Mucosa of rectum (tissue), 2 donors: ENCODE data around the gene AKT1S1.

Source experiments
- H3K27ac ChIP-seq, 2 donors: one replicate each; pipeline ENCODE4 v1.7.0; 2013; ENCODE audit warnings: inconsistent platforms in 2 of 2, low read depth in 2 of 2, low read length in 2 of 2
- H3K27me3 ChIP-seq, 2 donors: one replicate each; pipeline ENCODE4 v1.7.0; 2013; ENCODE audit warnings: low read length in 2 of 2; ENCODE audit not compliant: control insufficient read depth in 2 of 2, insufficient read depth in 2 of 2
- H3K36me3 ChIP-seq, 2 donors: one replicate each; pipeline ENCODE4 v1.7.0; 2013; ENCODE audit warnings: low read length in 2 of 2; ENCODE audit not compliant: control insufficient read depth in 2 of 2, insufficient read depth in 2 of 2
- H3K4me1 ChIP-seq, 2 donors: one replicate each; pipeline ENCODE4 v1.7.0; 2013; ENCODE audit warnings: low read length in 2 of 2, mild to moderate bottlenecking in 1 of 2; ENCODE audit not compliant: control insufficient read depth in 2 of 2, insufficient read depth in 2 of 2
- H3K4me3 ChIP-seq, 2 donors: one replicate each; pipeline ENCODE4 v1.7.0; 2013; ENCODE audit warnings: low read length in 2 of 2
- H3K9ac ChIP-seq, 2 donors: one replicate each; pipeline ENCODE4 v1.7.0; 2013; ENCODE audit warnings: low read length in 2 of 2, low read depth in 1 of 2, mild to moderate bottlenecking in 1 of 2
- H3K9me3 ChIP-seq, 2 donors: one replicate each; pipeline ENCODE4 v1.7.0; 2013; ENCODE audit warnings: low read length in 2 of 2; ENCODE audit not compliant: control insufficient read depth in 2 of 2
- donor health status: healthy.
- donor health status: Normal muscosa, but diverticular disease.

Gene AKT1S1

DNA sequence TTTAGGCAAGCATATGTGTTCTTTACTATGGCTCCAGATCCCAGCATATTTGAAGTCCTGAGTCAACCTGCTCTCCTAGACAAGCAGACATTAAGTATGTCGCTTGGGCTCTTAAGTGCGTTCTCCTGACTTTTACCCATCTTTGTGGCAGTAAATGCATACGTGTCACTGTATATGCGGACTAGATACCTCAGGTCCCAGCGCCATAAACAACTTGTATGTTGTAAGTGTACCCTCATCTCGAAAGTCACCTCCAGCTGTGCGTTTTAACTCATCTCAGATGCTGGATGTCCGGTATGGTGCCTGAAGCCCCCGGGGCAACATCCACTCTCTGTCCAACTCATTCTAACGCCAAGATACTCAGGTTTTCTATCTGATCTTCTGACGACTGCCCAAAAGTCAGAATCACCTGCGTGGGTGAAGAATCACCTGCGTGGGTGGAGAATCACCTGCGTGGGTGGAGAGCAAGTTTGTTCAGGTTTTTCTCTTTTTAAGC, 24.5 kb downstream of the AKT1S1 start:
- Histone ChIP-seq H3K9ac (no peak overlapping the region), H3K4me3 (peak overlapping the region; percentile 72 to 96), H3K27me3 (no peaks in the 10 kb centered on the region), H3K4me1 (peaks cover 17 to 20% of the 10 kb centered on the region in 2 donors), H3K36me3 (peaks cover 4 to 16% of the 10 kb centered on the region in 2 donors), H3K27ac (no peak overlapping the region), H3K9me3 (no peaks in the 10 kb centered on the region)

DNA sequence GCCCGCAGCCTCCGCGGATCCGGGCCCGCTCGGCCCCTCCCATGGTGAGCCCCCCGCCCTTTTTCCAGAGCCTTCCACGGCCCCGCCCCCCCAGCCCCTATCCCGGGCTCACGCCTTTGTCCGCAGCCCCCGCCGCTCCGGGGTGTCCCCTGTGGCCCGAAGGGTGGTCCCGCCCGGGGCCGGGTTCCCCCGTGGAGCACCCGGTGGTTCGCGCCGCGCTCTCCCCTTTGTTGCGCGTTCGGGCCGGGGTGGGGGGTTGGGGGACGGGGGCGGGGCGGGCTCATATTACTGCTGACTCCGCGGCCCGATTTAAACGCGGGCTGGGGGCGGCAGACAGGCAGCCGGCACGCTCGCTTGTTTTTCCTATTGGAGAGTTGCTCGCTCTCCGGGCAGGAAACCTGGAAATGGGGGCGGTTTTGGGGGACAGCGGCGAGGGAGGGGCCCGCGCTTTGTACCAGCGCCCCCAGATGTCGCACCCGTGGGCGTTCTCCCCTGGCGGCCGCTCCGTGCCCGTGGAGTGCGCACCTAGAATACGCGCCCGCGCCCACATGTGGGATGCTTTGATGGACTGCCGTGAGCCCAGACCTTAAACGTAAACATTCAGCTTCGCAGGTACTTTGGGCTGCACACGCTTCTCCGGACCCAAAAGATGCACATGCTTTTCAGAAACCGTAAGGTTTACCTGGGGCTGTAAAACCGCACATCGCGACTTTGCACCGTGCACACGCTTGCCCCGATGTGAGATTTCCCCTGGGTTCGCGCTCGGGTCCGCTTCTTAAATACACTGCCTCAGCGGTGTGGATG, 25.5 kb downstream of the AKT1S1 start:
- peaks cover 17 to 20% of the 10 kb centered on the region in 2 donors for H3K4me1 ChIP-seq
- H3K9ac ChIP-seq = peak overlapping the region; percentile 24 to 100
- H3K27ac ChIP-seq = peak overlapping the region in 1 of 2 donors; percentile 99
- H3K4me3 ChIP-seq = peak overlapping the region; percentile 72 to 96
- peaks cover 0 to 10% of the 10 kb centered on the region in 2 donors for H3K36me3 ChIP-seq
- no peaks in the 10 kb centered on the region for H3K27me3 ChIP-seq
- H3K9me3 ChIP-seq = no peaks in the 10 kb centered on the region

DNA sequence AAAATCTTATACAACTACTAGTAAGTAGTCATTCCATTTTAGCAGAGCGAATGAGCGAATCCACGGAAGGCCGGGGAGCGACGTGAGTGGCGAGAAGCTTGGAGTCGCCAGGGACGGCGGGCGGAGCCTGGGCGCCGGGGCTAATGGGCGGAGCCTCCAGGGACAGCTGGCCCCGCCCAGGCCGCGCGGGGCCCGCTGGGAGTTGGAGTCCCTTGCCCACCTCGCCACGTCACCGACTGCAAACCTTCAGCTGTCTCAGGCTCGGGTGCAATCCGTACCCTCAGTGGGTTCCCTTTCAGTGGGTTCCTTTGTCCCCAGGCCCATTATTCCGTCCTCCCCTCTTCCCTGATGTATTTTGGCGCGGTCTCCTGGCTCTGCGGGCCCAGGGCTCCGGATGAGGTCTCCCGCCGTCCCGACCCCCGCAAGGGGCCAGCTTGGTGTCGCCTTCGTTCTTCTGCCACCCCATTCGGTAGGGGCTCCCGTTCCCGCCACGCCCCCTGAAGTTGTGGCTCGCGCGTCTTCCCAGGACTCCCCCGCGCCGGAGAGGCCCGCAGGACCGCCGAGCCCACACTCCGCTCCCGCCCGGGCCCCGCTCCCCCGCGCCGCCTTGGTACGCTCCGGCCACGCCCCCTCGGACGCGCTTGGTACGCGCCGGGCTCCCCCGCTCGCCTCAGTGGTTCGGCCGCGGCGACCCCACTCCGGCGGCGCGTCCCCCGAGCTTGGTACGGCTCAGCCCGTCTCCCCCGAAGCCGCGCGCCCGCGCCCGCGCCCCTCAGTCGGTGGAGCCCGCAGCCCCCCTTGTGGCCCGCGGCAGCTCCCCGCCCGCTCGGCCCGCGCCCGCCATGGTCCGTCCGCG, 26.4 kb downstream of the AKT1S1 start, which contains the start of gene PTOV1:
Gene PTOV1 (plus strand): TSS at position 673 of the 856 bp plus-strand sequence.
- Histone ChIP-seq H3K27me3 (no peaks in the 10 kb centered on the region), H3K9ac (peak within 1 kb of the TSS; percentile 99 to 100), H3K36me3 (peaks cover 0 to 4% of the 10 kb centered on the region in 2 donors)

DNA sequence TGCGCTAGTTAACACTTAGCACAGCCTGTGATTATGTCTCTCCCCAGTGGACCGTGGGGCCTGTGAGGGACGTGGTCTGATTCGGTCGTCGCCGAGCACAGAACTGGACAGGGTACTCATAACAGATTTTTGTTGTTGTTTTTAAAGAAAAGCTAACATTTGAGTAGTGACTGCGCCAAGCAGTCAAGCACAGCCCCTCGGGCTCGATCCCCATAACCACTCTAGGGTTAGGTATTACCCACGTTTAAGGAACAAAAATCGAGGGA, 27.0 kb downstream of the AKT1S1 start:
- H3K9me3 ChIP-seq = no peaks in the 10 kb centered on the region
- H3K9ac ChIP-seq = peak overlapping the region; percentile 99 to 100
- peak overlapping the region; percentile 93 to 96 for H3K4me3 ChIP-seq
- H3K27ac ChIP-seq = peak overlapping the region; percentile 97 to 99
- H3K36me3 ChIP-seq = peaks cover 0 to 2% of the 10 kb centered on the region in 2 donors
- H3K4me1 ChIP-seq = peaks cover 17 to 20% of the 10 kb centered on the region in 2 donors
- no peaks in the 10 kb centered on the region for H3K27me3 ChIP-seq

More for the DNA sequence above, 26.4 kb downstream of the AKT1S1 start, which contains the start of gene PTOV1:
- peaks cover 17 to 20% of the 10 kb centered on the region in 2 donors for H3K4me1 ChIP-seq
- peak within 1 kb of the TSS; percentile 97 to 99 for H3K27ac ChIP-seq
- peak within 1 kb of the TSS; percentile 93 to 96 for H3K4me3 ChIP-seq
- no peaks in the 10 kb centered on the region for H3K9me3 ChIP-seq

DNA sequence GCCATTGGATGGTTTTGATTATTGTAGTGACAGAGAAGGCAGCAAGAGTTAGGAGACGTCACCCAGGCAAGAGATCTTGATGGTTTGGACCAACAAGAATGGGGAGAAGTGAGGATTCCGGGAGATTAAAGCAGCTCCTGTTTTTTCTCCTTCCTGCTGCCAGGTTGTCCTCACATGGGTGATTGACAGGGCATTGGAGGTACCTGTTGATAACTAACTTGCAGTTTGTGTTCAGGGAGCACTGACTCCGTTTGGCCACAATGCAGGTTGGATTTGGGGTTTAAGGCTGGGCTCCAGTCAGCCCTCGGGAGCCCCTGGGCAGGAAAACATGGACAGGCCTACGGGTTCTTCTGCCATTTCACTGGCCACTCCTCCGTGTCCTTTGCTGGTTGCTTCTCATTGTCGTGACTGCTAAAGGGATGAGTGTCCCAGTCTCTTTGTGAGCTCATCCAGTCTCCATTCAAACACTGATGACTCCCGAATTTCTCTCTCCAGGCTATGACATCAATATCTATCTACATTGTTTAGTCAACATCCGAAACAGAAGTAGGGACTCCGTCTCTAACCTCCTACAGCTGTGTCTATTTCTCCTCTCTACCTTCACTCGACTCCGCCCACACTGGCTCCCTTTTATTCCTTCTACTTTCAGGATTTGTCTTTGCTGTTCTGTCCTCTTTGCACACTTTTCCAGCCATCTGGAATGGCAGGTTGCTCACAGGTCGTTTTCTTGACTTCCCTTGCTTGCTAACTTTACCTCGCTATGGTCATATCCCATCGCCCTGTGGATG, 27.5 kb downstream of the AKT1S1 start:
- no peaks in the 10 kb centered on the region for H3K9me3 ChIP-seq
- H3K27ac ChIP-seq = peak overlapping the region; percentile 97 to 99
- H3K36me3 ChIP-seq = no peaks in the 10 kb centered on the region
- no peaks in the 10 kb centered on the region for H3K27me3 ChIP-seq
- H3K4me3 ChIP-seq = peak overlapping the region; percentile 93 to 96
- peaks cover 17 to 20% of the 10 kb centered on the region in 2 donors for H3K4me1 ChIP-seq
- H3K9ac ChIP-seq = peak overlapping the region in 1 of 2 donors; percentile 100

DNA sequence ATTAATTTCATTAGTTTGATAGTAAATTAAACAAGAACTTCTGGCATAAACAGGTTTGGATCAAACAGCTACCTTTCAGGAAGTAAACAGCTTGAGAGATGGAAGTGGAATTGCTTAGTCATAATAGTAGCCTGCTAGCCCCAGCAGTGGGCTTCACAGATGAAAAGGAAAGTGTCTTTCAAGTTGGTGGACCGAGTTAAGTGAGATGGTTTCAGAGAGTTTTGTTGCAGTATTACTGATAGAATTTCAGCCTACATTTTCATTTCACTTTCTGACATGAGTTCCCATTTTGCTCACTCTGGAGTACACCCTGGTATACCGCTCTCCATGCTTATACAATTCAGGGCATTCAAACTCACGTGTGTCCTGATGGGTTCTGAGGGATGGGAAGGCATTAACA, 28.2 kb downstream of the AKT1S1 start:
- Histone ChIP-seq H3K4me1 (peaks cover 17 to 20% of the 10 kb centered on the region in 2 donors), H3K9me3 (no peaks in the 10 kb centered on the region), H3K4me3 (no peak overlapping the region), H3K9ac (no peak overlapping the region), H3K27me3 (no peaks in the 10 kb centered on the region), H3K27ac (no peak overlapping the region), H3K36me3 (no peaks in the 10 kb centered on the region)

DNA sequence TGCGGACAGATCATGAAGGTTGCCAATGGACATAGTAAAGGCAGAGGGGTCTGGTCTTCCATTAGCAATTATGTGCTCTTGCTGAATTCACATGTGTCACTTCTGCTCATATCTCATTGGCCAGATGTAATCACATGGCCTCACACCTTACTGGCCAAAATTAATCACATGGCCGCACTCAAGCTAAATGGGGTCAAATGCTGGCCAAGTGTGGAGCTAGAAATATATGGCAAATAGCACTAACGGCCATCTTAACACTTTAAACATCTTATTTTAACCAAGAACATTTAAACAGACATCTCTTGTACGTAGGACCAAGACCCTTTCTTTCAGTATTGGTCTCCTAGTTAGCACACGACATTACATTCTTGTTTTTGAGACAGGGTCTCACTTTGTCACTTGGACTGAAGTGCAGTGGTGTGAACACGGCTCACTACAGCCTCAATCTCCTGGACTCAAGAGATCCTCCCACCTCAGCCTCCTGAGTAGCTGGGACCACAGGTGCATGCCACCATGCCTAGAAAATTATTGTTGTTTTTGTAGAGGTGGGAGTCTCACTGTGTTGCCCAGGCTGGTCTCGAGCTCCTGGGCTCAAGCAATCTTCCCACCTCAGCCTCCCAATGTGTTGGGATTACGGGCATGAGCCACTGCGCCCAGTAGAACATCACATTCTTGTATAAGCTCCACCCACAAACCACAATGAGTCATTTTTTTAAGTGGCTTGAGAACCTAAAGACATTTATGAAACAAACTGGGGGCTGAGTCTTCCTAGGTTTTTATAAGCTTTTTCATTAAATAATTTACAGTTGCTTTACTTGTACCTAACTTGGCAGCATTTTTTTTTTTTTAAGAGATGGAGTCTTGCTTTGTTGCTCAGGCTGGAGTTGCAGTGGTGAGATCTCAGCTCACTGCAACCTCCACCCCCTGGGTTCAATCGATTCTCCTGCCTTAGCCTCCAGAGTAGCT, 29.1 kb downstream of the AKT1S1 start:
- no peak overlapping the region for H3K4me3 ChIP-seq
- peaks cover 17 to 19% of the 10 kb centered on the region in 2 donors for H3K4me1 ChIP-seq
- no peaks in the 10 kb centered on the region for H3K27me3 ChIP-seq
- H3K27ac ChIP-seq = no peak overlapping the region
- H3K36me3 ChIP-seq = no peaks in the 10 kb centered on the region
- H3K9me3 ChIP-seq = no peaks in the 10 kb centered on the region
- no peak overlapping the region for H3K9ac ChIP-seq

DNA sequence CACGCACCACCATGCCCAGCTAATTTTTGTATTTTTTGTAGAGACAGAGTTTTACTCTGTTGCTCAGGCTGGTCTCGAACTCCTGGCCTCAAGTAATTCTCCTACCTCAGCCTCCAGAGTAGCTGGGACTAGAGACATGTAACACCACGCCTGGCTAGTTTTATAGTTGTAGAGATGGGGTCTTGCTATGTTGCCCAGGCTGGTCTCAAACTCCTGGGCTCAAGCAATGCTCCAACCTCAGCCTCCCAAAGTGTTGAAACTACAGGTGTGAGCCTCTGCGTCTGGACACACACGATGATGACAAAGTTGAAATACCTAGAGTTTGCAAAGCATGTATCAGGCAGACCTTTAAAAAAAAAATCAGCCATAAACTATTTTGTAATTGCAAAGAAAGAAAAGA, 30.7 kb downstream of the AKT1S1 start:
- no peaks in the 10 kb centered on the region for H3K36me3 ChIP-seq
- H3K27ac ChIP-seq = no peak overlapping the region
- no peak overlapping the region for H3K4me3 ChIP-seq
- no peaks in the 10 kb centered on the region for H3K27me3 ChIP-seq
- H3K9ac ChIP-seq = no peak overlapping the region
- H3K9me3 ChIP-seq = no peaks in the 10 kb centered on the region
- peaks cover 7% of the 10 kb centered on the region in 2 donors for H3K4me1 ChIP-seq

DNA sequence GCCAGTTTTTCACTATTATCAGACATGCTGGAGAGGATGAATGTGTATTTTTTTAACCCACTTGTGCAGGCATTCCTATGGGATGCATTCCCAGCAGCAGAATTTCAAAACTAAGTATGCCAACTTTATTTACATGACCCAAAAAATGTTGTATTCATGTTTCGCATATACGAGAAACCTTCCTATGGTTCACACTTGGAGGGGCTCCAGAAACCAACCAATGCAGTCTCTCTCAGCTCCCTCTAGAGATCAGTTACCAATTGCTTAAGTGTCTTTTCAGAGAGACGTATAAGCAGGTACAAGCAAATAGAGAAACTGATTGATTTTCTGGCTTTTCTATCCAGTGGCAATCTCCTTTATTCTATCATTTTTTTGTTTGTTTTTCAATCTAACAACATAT, 31.7 kb downstream of the AKT1S1 start:
- Histone ChIP-seq H3K27ac (no peak overlapping the region), H3K9me3 (no peaks in the 10 kb centered on the region), H3K4me1 (peaks cover 7% of the 10 kb centered on the region in 2 donors), H3K36me3 (peaks cover 0 to 4% of the 10 kb centered on the region in 2 donors), H3K4me3 (no peak overlapping the region), H3K9ac (no peak overlapping the region), H3K27me3 (no peaks in the 10 kb centered on the region)
